K562 (cell line): ENCODE results near the gene GARIN1A. TPM values are rescaled to one million over a fixed set of nuclear protein-coding genes. Genes with fewer than 3 reads are reported as not detected.

Experiments
- ATAC-seq: fragments of 200-7000 bp; cut with Tn5 transposase; 3 replicates; pipeline ENCODE4 v1.9.1; 2020; ENCODE audit warnings: moderate library complexity
- BruUV-seq: library from RNA; stranded (reverse); fragments of 400-500 nt; replicated peaks from 2 replicates; lab custom pipeline; 2021; lab: Mats Ljungman, UMichigan
- CTCF ChIA-PET: fragments of 300-600 bp; formaldehyde crosslinking; extraction: SDS; loops from one replicate; lab custom pipeline; 2021; ENCODE audit warnings: low intra/inter-chr PET ratio; lab: Yijun Ruan, JAX
- POLR2A ChIA-PET: fragments of 300-600, 350-650 bp; sonication (Branson Sonifier 250); formaldehyde crosslinking; extraction: SDS; loops from one replicate; lab custom pipeline; 2021; ENCODE audit warnings: antibody characterized with exemption, inconsistent platforms; lab: Yijun Ruan, JAX
- DNase-seq, 4 experiments: peaks; one replicate each; pipeline versions ENCODE4 v3.0.0 to v3.0.0-alpha.2; 2011 to 2018; ENCODE audit warnings: low spot score in 3 of 4, mixed read lengths in 3 of 4; ENCODE audit errors: extremely low read depth in 1 of 4
- FAIRE-seq: peaks from 2 replicates; lab custom pipeline; 2011; peaks lifted over from hg19 to GRCh38; lab: Jason Lieb, UNC
- H2AFZ ChIP-seq: 2 replicates; pipeline ENCODE4 v1.6.0; 2011; ENCODE audit warnings: low read depth, low read length, control low read depth, inconsistent platforms
- H3K27ac ChIP-seq: fragments of 200-600 bp; 3 replicates; pipeline ENCODE4 v1.8.0; 2011; ENCODE audit warnings: low read depth, mild to moderate bottlenecking, control low read depth, inconsistent platforms, low read length, moderate library complexity, mixed read lengths; ENCODE audit errors: extremely low read depth
- H3K27me3 ChIP-seq, 2 experiments: fragments of 300-600 bp in 1 of 2; 2 replicates in 1 of 2; 3 replicates in 1 of 2; pipeline versions ENCODE4 v1.6.0 to v1.8.0; 2011; ENCODE audit warnings: inconsistent platforms in 2 of 2, low read length in 2 of 2, mild to moderate bottlenecking in 1 of 2, mixed read lengths in 1 of 2, moderate library complexity in 1 of 2; ENCODE audit not compliant: control insufficient read depth in 2 of 2, insufficient read depth in 2 of 2
- H3K36me3 ChIP-seq: fragments of 300-600 bp; 3 replicates; pipeline ENCODE4 v1.8.0; 2011; ENCODE audit warnings: mild to moderate bottlenecking, low read length, inconsistent platforms; ENCODE audit not compliant: control insufficient read depth, insufficient read depth
- H3K4me1 ChIP-seq, 2 experiments: fragments of 200-600 bp in 1 of 2; replicated peaks in 1 of 2; 2 replicates in 1 of 2; 3 replicates in 1 of 2; pipeline versions ENCODE4 v1.5.1 to v1.8.0; 2011; ENCODE audit warnings: inconsistent platforms in 2 of 2, low read length in 2 of 2, mild to moderate bottlenecking in 1 of 2, mixed read lengths in 1 of 2, moderate library complexity in 1 of 2; ENCODE audit not compliant: control insufficient read depth in 2 of 2, insufficient read depth in 2 of 2
- H3K4me2 ChIP-seq: 2 replicates; pipeline ENCODE4 v1.6.1; 2011; ENCODE audit warnings: low read length, control low read depth, inconsistent platforms, mixed read lengths; ENCODE audit not compliant: insufficient read depth
- H3K4me3 ChIP-seq: fragments of 200-600 bp; sonication (generic), shearing (Covaris generic); 2 replicates; pipeline ENCODE4 v1.5.1; 2016; ENCODE audit warnings: control low read depth, inconsistent platforms
- H3K79me2 ChIP-seq: fragments of 200-600 bp; 3 replicates; pipeline ENCODE4 v1.8.0; 2011; ENCODE audit warnings: low read length, inconsistent platforms; ENCODE audit not compliant: control insufficient read depth, insufficient read depth
- H3K9ac ChIP-seq, 2 experiments: 2 replicates each; pipeline versions ENCODE4 v1.6.0 to v1.6.1; 2011; ENCODE audit warnings: low read depth in 2 of 2, low read length in 2 of 2, control low read depth in 1 of 2, inconsistent platforms in 1 of 2, mild to moderate bottlenecking in 1 of 2, mixed read lengths in 1 of 2; ENCODE audit not compliant: insufficient read depth in 1 of 2
- H3K9me1 ChIP-seq: one replicate; pipeline ENCODE4 v1.6.0; 2011; ENCODE audit warnings: inconsistent platforms, mild to moderate bottlenecking, low read length, moderate library complexity; ENCODE audit not compliant: control insufficient read depth, insufficient read depth
- H3K9me3 ChIP-seq: replicated peaks from 2 replicates; pipeline ENCODE4 v1.5.1; 2011; ENCODE audit warnings: low read depth, low read length, inconsistent platforms; ENCODE audit not compliant: control insufficient read depth, insufficient read depth
- H4K20me1 ChIP-seq: replicated peaks from 2 replicates; pipeline ENCODE4 v1.6.1; 2011; ENCODE audit warnings: low read length, inconsistent platforms, mixed read lengths; ENCODE audit not compliant: control insufficient read depth, insufficient read depth
- BRD4 ChIP-seq: fragments of 200-600 bp; sonication (generic); IDR thresholded peaks from 2 replicates; pipeline ENCODE4 v1.6.1; 2017; ENCODE audit warnings: inconsistent platforms
- FOSL1 ChIP-seq: fragments of 200-800 bp; sonication (Bioruptor generic); conservative IDR thresholded peaks from 2 replicates; pipeline ENCODE4 v1.6.1; 2016; ENCODE audit warnings: missing genetic modification characterization, missing compliant biosample characterization
- HCFC1 ChIP-seq: IDR thresholded peaks from 2 replicates; pipeline ENCODE4 v1.6.1; 2012; ENCODE audit warnings: low read depth, low read length, improper control_type of control experiment
- HDAC2 ChIP-seq: fragments of 450-650 bp; IDR thresholded peaks from 2 replicates; pipeline ENCODE4 v1.6.1; 2016; ENCODE audit warnings: mild to moderate bottlenecking
- HDAC3 ChIP-seq: fragments of 450-650 bp; IDR thresholded peaks from 2 replicates; pipeline ENCODE4 v1.6.1; 2018; ENCODE audit warnings: borderline replicate concordance, mild to moderate bottlenecking, moderate library complexity; ENCODE audit not compliant: partially characterized antibody
- HOMEZ ChIP-seq: fragments of 250-450 bp; sonication (Bioruptor Pico); IDR thresholded peaks from 2 replicates; pipeline ENCODE4 v1.4.0; 2020; ENCODE audit warnings: mild to moderate bottlenecking, moderate library complexity
- JUNB ChIP-seq: fragments of 450-650 bp; formaldehyde crosslinking; conservative IDR thresholded peaks from 2 replicates; pipeline ENCODE4 v1.4.0; 2020; ENCODE audit warnings: mild to moderate bottlenecking
- MTF1 ChIP-seq: fragments of 250-450 bp; sonication (Bioruptor Pico); IDR thresholded peaks from 2 replicates; pipeline ENCODE4 v1.9.0; 2021; ENCODE audit warnings: moderate library complexity, mild to moderate bottlenecking, inconsistent platforms, borderline replicate concordance
- SMARCE1 ChIP-seq: fragments of 450-650 bp; IDR thresholded peaks from 2 replicates; pipeline ENCODE4 v1.7.1; 2016; ENCODE audit warnings: mild to moderate bottlenecking
- SOX6 ChIP-seq: fragments of 450-650 bp; IDR thresholded peaks from 2 replicates; pipeline ENCODE4 v1.6.1; 2014; ENCODE audit warnings: mild to moderate bottlenecking
- TCFL5 ChIP-seq: fragments of 250-450 bp; sonication (Bioruptor Pico); conservative IDR thresholded peaks from 2 replicates; pipeline ENCODE4 v1.6.1; 2021; ENCODE audit warnings: mild to moderate bottlenecking, moderate library complexity, matching md5 sums
- ZBTB33 ChIP-seq: sonication (generic); formaldehyde crosslinking; IDR thresholded peaks from 2 replicates; pipeline ENCODE4 v1.8.1; 2023; ENCODE audit warnings: mild to moderate bottlenecking, missing genetic modification reagents
- ZFPM2 ChIP-seq: fragments of 250-450 bp; sonication (Bioruptor Pico); IDR thresholded peaks from 2 replicates; pipeline ENCODE4 v1.5.1; 2022; ENCODE audit warnings: mild to moderate bottlenecking
- ZNF311 ChIP-seq: fragments of 250-450 bp; sonication (Bioruptor Pico); IDR thresholded peaks from 2 replicates; pipeline ENCODE4 v1.4.0; 2020; ENCODE audit warnings: mild to moderate bottlenecking, moderate library complexity
- WGBS: fragments of 100-300 bp; shearing (Covaris generic); methylation state at CpG from one replicate; pipeline ENCODE4 v1.1.6; 2016; ENCODE audit warnings: low coverage, mixed read lengths; ENCODE audit not compliant: insufficient coverage; ENCODE audit errors: missing lambda C conversion rate; 5-methylcytosine and 5-hydroxymethylcytosine counted together
- in situ Hi-C: fragments of 300-500 bp; cut with MboI; formaldehyde crosslinking; loops from 4 replicates; pipeline ENCODE4 v1.15.0; 2018; ENCODE audit warnings: inconsistent platforms, mixed read lengths
- intact Hi-C: fragments of 100-400 bp; cut with micrococcal nuclease; formaldehyde crosslinking; loops from 2 replicates; pipeline ENCODE4 v1.14.2; 2022
- polyA plus RNA-seq, 8 experiments: library from polyadenylated mRNA; depleted of rRNA in 4 of 8; stranded (reverse) in 5 of 8; unstranded in 3 of 8; fragments of >200 nt; fragmentation: Nextera tagmentation in 2 of 8; fragmentation: Illumina TruSeq in 1 of 8; extraction: Ambion mirVana in 2 of 8; extraction: Trizol in 1 of 8; gene quantifications; 2 replicates each; pipeline versions ENCODE4 v1.2.1 to v1.2.3, GENCODE V29; 2011 to 2014; ENCODE audit warnings: inconsistent platforms in 1 of 8, missing spikeins in 1 of 8
- total RNA-seq, 7 experiments: library from RNA; depleted of rRNA in 6 of 7; stranded (reverse); fragments of >200 nt in 6 of 7; fragmentation: Illumina TruSeq in 2 of 7; extraction: Trizol in 2 of 7; gene quantifications; 2 replicates each; pipeline versions ENCODE4 v1.2.1 to v1.2.3, GENCODE V29; 2011 to 2021; ENCODE audit warnings: low replicate concordance in 1 of 7
- TF ChIP-seq, protein P1 (sequence below), 2 experiments: fragments of 450-650 bp; IDR thresholded peaks; 2 replicates each; pipeline ENCODE4 v1.6.1; 2016
- TF ChIP-seq, protein P2 (sequence below): sonication (generic); formaldehyde crosslinking; IDR thresholded peaks from 2 replicates; pipeline ENCODE4 v1.9.0; 2022; ENCODE audit warnings: mild to moderate bottlenecking, missing genetic modification reagents

Gene GARIN1A
- total and polyA plus RNA-seq, 9 of the 15 experiments (the other 6 are each of a cell fraction or from before 2014, with no cell fraction given) = 0.01 to 0.41 (median 0.04) TPM; not detected in 3

DNA sequence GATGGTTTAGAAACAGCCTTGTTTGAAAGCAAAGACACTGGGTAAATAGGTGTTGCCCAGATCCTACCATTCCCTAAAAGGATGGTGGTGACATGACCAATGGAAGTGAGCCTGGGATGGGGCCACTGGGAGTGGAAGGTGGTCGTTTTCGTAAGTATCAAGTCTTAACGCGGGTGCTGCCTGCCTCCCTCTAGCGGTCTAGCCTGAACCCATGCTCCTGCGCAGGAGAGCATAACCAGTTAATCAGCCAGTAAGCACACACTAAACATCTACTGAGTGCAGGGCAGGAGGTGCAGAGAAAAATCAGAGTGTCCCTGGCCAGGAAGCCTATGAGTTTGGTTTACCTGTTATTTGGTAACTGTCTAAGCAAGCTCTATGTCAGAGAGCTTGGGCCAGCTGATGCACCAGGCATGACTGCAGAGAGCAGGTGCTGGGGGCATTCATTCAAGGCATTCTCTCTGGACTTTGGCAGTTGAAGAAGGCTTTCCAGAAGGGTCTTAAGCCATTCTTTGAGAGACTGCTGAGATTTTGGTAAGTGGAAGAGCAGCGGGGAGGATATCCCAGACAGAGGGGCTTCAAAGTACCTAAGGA is 930 bp downstream of the GARIN1A start:
- ATAC-seq (peak; percentile 94), FAIRE-seq (peak; percentile 70), DNase-seq (peak; percentile 42 to 68 (median 58))
- H3K27ac ChIP-seq = no peak overlapping the region
- H4K20me1 ChIP-seq = no peaks in the 10 kb centered on the region
- 3% methylated on average over 7 of the region's 7 CpGs for WGBS
- no TSS peak for BruUV-seq
- no peaks in the 10 kb centered on the region for H3K9me1 ChIP-seq
- intact Hi-C loops = loop anchor here (2.0 kb wide), 1 partner anchor 210 kb away; no protein-coding TSS in a partner anchor
- H3K4me3 ChIP-seq = no peak overlapping the region
- H3K79me2 ChIP-seq = no peaks in the 10 kb centered on the region
- ChIA-PET CTCF (no interaction called here), POLR2A (interaction anchor here (0.9 to 1.2 kb wide), 2 partner anchors 8 to 11 kb away, joined by 3 read pairs; no protein-coding TSS in a partner anchor)
- H3K4me1 ChIP-seq = peaks cover 0 to 6% of the 10 kb centered on the region in 2 experiments; a peak in 1 of 5 replicates
- H3K27me3 ChIP-seq = peaks cover 10 to 45% of the 10 kb centered on the region in 2 experiments; a peak in 4 of 5 replicates
- H3K9ac ChIP-seq = no peak overlapping the region
- no peaks in the 10 kb centered on the region for H3K9me3 ChIP-seq
- in situ Hi-C loops = loop anchor here (10.0 kb wide), 1 partner anchor 198 kb away; the partner anchor contains the start of gene METTL2B
- H2AFZ ChIP-seq = peak overlapping the region; percentile 61
- peak overlapping the region; percentile 54 for H3K4me2 ChIP-seq
- H3K36me3 ChIP-seq = no peaks in the 10 kb centered on the region
- TF ChIP-seq JUNB (CRISPR knock-in tag) (no peak), HDAC2 (no peak), ZNF311 (CRISPR knock-in tag) (no peak), HCFC1 (no peak), TCFL5 (CRISPR knock-in tag) (no peak), SMARCE1 (no peak), MTF1 (CRISPR knock-in tag) (no peak), ZBTB33 (no peak), FOSL1 (tag) (no peak), HOMEZ (CRISPR knock-in tag) (no peak), HDAC3 (no peak), BRD4 (no peak), SOX6 (no peak), ZFPM2 (CRISPR knock-in tag) (no peak)
- TF ChIP-seq, protein P1, sequence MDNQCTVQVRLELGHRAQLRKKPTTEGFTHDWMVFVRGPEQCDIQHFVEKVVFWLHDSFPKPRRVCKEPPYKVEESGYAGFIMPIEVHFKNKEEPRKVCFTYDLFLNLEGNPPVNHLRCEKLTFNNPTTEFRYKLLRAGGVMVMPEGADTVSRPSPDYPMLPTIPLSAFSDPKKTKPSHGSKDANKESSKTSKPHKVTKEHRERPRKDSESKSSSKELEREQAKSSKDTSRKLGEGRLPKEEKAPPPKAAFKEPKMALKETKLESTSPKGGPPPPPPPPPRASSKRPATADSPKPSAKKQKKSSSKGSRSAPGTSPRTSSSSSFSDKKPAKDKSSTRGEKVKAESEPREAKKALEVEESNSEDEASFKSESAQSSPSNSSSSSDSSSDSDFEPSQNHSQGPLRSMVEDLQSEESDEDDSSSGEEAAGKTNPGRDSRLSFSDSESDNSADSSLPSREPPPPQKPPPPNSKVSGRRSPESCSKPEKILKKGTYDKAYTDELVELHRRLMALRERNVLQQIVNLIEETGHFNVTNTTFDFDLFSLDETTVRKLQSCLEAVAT (IDR thresholded peaks at IDR 0.05) = no peak
- TF ChIP-seq, protein P2, sequence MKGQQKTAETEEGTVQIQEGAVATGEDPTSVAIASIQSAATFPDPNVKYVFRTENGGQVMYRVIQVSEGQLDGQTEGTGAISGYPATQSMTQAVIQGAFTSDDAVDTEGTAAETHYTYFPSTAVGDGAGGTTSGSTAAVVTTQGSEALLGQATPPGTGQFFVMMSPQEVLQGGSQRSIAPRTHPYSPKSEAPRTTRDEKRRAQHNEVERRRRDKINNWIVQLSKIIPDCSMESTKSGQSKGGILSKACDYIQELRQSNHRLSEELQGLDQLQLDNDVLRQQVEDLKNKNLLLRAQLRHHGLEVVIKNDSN = no peak
